ENCODE measurements around the gene GAREM1.

The GAREM1 gene

DNA sequence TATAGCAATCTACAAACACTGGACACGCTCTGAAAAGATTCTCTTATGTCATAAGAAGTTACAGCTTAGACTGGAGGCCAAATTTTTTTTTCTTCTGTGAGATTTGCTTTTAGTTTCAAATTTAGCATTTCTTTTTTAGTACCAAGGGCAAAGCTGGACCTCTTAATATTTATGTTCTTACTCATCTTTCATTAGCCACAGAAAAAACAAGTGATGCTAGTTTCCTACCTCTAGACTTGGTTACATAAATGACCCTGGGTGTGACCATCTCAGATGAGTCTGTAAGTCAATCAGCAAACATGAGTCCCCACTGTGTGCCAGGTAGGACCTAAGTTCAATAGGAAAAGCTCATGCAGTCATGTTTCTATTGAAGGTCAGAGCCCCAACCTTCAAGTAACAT lies 186.4 kb downstream of the GAREM1 start:
- no peak overlapping the region for H3K4me3 ChIP-seq (ENCODE audit: control insufficient read depth, low read depth, low read length)
- TF ChIP-seq, protein P1, sequence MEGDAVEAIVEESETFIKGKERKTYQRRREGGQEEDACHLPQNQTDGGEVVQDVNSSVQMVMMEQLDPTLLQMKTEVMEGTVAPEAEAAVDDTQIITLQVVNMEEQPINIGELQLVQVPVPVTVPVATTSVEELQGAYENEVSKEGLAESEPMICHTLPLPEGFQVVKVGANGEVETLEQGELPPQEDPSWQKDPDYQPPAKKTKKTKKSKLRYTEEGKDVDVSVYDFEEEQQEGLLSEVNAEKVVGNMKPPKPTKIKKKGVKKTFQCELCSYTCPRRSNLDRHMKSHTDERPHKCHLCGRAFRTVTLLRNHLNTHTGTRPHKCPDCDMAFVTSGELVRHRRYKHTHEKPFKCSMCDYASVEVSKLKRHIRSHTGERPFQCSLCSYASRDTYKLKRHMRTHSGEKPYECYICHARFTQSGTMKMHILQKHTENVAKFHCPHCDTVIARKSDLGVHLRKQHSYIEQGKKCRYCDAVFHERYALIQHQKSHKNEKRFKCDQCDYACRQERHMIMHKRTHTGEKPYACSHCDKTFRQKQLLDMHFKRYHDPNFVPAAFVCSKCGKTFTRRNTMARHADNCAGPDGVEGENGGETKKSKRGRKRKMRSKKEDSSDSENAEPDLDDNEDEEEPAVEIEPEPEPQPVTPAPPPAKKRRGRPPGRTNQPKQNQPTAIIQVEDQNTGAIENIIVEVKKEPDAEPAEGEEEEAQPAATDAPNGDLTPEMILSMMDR (conservative IDR thresholded peaks at IDR 0.05; ENCODE audit: control insufficient read depth, insufficient read depth, low read depth, low read length) = no peak
- no peak for DNase-seq (ENCODE audit: low read depth)

DNA sequence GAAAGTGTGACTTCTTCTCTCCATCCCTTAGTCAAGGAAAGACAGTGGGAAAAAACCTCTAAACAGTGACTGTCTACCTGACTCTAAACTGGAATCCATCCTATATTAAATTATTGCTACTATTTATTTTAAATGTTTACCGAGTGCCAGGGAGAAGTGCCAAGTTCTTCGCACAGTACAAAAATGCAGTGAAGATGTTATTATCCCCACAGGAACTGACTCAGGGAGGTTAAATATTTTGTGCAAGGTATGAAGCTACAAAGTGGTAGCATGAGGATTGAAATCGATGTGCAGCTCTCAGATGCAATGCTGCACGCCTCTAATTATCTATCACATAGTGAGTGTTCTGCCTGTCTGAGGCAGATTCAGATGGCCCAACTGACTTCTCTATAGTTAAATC lies 189.8 kb downstream of the GAREM1 start:
- TF ChIP-seq, protein P1 (conservative IDR thresholded peaks at IDR 0.05; ENCODE audit: control insufficient read depth, insufficient read depth, low read depth, low read length) = no peak
- no peak overlapping the region for H3K4me3 ChIP-seq (ENCODE audit: control insufficient read depth, low read depth, low read length)
- DNase-seq (ENCODE audit: low read depth) = no peak

DNA sequence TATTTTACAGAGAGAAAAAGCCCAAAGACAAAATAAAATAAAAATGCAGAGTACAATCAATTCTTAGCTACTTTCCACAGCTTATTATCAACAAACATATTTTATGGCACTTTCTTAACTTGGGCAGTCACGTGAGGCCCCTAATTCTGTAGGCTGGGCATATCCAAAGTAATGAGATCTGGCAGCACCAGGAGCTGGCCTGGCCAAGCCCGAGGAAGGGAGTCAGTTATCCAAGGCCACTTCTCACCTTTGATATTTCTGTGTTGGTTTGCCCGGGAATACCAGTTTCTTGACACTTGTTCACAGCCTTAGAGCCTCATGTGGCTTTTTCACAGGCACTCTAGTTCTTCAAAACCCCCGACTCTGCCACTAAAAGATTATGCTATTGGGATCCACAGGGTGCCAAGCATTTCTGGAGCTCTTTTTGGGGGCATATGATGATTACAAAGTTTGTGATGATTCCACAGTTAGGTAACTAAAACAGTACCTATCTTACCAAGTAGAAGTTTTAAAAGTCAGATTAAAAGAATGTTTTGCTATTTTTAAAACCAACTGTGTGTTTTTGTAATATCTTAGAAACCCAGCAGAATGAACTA lies 190.4 kb downstream of the GAREM1 start:
- TF ChIP-seq, protein P1 (conservative IDR thresholded peaks at IDR 0.05; ENCODE audit: control insufficient read depth, insufficient read depth, low read depth, low read length) = no peak
- no peak overlapping the region for H3K4me3 ChIP-seq (ENCODE audit: control insufficient read depth, low read depth, low read length)
- DNase-seq (ENCODE audit: low read depth) = no peak

DNA sequence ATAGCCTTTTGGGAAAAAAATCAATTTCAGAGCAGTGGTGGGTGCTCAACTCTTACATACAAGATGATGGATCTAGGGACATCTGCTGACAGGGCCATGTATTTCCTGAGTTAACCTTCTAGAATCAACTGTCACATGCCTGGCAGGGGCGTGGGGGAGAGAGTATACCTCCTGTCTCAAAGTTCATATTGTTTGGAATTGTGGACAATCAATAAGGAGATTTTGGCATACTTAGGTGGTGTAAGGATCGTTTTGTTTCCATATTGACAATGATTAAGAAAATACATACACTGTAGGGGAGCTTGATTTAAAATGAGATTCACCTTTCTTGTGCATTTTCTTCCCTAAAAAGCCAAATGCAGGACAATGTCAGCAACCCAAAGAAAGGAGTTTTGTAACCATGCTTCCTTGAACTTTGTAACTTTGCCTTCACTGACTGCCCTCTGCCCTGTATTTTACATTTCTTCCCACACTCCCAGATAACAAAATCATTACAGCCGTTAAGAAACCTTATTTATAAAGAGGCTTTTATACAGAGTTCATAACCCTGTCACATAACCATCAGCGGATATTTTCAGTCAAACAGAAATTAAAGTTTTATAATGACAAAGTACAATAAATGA lies 192.4 kb downstream of the GAREM1 start:
- TF ChIP-seq, protein P1 (conservative IDR thresholded peaks at IDR 0.05; ENCODE audit: control insufficient read depth, insufficient read depth, low read depth, low read length) = no peak
- H3K4me3 ChIP-seq (ENCODE audit: control insufficient read depth, low read depth, low read length) = no peak overlapping the region
- DNase-seq (ENCODE audit: low read depth) = no peak

DNA sequence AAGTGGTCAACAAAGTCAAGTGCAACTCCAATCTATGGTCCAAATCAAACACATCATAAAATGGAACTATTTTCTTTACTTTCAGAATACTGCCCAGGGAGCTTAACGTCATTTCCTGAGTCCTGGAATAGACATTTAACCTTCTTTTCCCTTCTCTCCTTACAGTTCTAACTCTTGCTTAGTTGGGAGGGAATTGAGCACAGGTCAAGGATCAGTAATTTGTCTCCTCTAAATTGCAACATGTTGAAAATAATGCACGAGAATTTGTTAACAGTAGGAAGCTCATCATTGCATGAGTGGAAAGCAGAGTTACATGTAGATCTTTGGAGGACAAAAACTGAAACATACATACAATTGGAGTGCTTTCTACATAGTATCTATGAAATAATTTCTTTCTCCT lies 193.1 kb downstream of the GAREM1 start:
- no peak overlapping the region for H3K4me3 ChIP-seq (ENCODE audit: control insufficient read depth, low read depth, low read length)
- DNase-seq (ENCODE audit: low read depth) = no peak
- TF ChIP-seq, protein P1 (conservative IDR thresholded peaks at IDR 0.05; ENCODE audit: control insufficient read depth, insufficient read depth, low read depth, low read length) = no peak

DNA sequence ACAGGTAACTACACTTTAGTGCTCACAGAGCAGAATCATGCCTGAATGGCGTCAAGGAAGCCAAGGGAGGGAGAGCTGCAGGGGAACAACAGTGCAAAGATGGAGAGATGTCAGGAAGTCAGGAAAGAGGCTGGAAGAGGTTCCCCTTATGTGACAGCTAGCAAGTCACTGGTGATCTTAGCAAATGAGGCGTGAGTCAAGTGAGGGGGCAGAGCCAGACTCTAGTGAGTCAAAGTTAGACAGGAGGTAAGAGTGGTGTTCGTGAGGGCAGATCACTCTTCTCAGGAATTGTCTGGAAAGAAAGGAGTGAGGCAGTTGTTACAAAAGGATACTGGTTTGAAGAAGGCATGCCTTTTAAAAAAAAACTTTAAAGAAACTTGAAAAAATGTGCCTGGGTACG lies 193.8 kb downstream of the GAREM1 start:
- no peak overlapping the region for H3K4me3 ChIP-seq (ENCODE audit: control insufficient read depth, low read depth, low read length)
- TF ChIP-seq, protein P1 (conservative IDR thresholded peaks at IDR 0.05; ENCODE audit: control insufficient read depth, insufficient read depth, low read depth, low read length) = no peak
- DNase-seq (ENCODE audit: low read depth) = no peak

Measured in fibroblast of mammary gland (primary cell).